HG03460 (cell line): Measurements from ENCODE around the gene COL4A6.

Experiments used
- ATAC-seq: cut with Tn5 transposase; IDR thresholded peaks from one replicate; pipeline ENCODE4 v1.9.1; 2021; ENCODE audit not compliant: unreplicated experiment

COL4A6 gene

DNA sequence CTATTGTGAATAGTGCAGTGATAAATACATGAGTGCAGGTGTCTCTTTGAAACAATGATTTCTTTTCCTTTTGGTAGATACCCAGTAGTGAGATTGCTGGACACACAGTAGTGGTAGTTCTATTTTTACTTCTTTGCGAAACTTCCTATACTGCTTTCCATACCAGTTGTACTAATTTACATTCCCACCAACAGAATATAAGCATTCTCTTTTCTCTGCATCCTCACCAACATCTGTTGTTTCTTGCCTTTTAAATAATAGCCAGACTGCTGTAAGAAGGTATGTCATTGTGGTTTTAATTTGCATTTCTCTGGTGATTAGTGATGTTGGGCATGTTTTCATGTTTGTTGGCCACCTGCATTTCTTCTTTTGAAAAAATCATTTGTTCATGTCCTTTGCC lies 105.9 kb downstream of the COL4A6 start:
- no peak for ATAC-seq

DNA sequence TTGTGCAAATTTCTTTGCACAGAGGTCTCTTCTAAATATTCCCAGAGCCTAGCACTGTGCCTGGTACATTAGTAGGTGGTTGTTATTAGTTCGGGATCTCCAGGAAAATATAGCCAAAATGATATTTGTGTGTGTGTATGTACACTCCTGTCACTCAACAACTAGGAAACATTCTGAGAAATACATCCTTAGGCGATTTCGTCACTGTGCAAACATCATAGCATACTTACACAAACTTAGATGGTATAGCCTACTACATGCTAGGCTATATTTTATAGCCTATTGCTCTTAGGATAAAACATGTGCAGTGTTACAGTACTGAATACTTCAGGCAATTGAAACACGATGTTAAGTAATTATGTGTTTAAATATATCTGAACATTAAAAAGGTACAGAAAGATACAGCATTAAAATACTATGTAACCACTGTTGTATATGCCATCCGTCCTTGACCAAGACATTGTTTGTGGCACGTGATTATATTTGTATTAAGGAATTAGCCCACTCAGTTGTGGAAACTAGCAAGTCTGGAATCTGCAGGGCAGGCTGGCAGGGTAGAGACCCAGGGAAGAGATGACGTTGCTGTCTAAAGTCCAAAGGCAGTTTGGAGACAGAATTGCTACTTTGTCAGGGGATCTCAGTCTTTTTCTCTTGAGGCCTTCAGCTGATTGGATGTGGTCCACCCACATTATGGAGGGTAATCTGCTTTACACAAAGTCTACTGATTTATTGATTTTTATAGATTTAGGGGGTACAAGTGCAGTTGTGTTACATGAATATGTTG lies 106.9 kb downstream of the COL4A6 start:
- ATAC-seq = no peak

DNA sequence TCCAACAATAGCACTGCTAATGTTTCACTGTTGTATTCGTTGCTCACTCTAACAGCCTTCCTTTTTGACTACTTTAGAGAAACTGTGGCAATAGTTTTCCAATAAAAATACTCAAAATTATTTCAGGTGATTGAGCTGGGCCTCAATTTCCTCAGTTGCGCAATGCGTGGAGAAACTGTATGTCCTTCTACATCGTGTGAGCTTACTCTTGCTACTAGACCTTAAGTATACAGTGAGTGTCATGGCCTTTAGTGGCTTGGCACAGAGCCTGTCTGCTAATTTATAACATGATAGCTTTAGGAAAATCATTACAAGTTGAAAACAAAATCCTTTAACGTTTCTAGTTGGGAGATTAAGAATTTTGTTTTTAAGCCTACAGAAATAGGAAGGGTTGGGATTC lies 114.5 kb downstream of the COL4A6 start:
- no peak for ATAC-seq

DNA sequence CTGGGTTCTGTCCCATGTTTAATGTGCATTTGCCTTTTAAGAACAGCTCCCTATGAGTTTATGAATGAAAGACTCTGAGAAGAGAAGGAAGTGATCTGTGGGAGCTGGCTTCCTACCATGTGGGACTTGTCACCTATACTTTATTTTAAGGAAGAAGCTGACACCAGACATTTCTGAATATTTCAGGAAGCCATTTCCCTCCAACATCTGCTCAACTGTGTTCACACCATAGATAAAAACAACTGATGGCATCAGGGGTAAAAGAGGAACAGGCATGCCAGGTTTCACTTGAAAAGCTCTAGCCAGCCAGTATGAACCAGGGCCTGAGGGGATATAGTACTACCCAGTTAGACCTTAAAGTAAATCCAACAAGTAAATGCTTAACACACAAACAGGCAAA lies 116.0 kb downstream of the COL4A6 start:
- no peak for ATAC-seq

DNA sequence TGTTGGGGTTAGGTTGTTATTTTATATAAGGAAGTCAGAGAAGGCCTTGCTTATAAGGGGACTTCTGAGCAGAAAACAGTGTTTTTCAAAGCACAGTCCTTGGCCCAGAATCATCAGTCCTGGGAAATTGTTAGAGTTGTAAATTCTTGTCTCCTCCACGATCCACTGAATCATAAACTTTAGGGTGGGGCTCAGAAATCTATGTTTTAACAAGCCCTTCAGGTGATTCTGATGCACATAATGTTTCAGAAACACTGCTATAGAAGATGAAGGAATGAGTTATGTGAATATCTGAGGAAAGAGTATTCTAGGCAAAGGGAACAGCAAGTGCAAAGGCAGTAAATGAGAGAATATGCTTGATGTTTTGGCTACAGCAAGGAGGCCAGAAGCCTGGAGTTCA lies 121.8 kb downstream of the COL4A6 start:
- no peak for ATAC-seq

DNA sequence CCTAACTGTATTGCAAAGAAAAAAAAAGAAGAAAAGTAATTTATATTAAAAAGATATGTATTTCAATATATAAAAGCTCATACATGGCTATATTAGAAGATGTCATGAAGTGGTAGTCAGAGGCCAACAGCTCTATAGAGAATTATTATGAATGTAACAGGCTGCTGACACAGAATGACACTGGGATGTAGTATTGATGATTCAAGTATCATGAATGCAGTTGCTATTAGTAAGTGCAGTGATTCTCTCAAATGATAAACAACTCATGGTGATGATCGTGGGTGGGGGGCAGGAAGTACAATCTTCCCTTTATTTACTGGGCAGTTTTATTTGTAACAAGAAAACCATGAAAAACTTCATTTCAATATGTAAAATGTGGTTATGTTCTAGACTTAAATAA lies 124.6 kb downstream of the COL4A6 start:
- ATAC-seq = no peak

DNA sequence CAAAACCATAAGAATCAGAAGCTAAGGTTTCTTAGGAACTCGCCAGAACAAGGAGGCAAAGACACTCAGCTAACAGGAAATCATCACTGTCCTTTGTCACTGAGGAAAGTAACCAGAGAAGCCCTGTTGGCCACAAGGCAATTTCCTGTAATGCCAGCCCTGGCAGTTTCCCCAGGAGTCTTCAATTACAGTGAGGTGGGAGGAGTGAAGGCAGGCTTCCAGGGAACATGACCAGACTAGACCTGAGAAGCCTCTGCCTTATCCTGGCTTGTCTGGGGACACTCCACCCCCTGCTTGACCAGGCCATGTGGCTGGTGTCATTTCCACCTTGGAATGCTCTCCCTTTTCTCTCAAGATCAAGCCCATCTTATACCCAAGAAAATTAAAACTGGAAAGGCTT lies 125.3 kb downstream of the COL4A6 start:
- no peak for ATAC-seq

DNA sequence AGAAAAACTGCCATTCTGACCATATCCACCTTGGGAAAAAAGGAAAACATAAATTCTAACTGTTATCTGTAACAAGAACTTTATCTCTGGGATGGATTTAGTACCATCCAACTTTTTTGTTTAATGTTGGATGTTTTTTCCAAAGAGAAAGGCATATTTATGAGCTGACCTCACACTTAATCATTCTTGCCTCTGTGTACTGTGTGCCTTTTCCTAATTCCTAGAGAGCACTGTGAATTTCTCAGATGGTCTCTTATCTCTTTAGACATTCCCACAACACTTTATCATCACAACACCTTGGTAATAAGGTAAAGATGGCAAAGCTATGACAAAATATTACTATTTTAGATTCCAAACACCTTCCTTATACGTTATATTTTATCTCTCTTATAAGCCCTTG lies 126.2 kb downstream of the COL4A6 start:
- ATAC-seq = no peak

DNA sequence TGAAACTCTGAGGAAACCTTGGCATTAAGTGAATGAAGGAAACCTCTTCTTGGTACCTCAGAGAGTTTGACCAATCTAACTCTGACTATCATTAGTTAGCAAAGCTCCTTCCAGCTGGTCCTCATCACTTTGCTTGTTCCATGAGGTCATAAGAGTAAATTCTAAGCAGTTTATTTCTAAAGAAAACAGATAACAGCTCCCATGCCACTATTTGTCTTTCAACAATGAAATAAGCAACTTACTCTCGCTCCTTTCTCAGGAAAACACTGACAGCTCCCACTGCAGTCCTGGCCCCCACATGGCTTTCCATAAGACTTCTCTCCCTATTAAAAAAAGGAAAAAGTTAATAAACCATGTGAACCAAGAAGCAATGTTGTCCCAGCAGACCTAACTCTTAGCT lies 127.7 kb downstream of the COL4A6 start:
- no peak for ATAC-seq

DNA sequence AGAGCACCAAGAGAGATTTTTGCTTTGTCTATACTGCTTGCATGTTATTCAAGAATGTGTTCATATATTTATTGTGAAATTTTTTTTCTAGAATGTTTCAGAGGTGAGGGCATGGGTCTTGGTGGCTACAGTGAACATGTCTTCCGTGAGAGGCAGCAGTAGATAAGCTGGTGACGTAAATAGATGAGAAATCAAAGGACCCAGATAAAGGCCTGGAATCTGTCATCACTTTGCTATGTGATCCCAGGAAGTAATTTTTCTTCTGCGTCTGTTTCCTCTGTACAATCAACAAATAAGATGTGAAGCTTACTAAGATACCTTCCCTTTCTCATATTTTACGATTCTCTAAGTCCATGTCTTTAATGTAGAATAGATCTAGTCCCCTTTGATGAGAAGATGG lies 129.1 kb downstream of the COL4A6 start:
- ATAC-seq = no peak

DNA sequence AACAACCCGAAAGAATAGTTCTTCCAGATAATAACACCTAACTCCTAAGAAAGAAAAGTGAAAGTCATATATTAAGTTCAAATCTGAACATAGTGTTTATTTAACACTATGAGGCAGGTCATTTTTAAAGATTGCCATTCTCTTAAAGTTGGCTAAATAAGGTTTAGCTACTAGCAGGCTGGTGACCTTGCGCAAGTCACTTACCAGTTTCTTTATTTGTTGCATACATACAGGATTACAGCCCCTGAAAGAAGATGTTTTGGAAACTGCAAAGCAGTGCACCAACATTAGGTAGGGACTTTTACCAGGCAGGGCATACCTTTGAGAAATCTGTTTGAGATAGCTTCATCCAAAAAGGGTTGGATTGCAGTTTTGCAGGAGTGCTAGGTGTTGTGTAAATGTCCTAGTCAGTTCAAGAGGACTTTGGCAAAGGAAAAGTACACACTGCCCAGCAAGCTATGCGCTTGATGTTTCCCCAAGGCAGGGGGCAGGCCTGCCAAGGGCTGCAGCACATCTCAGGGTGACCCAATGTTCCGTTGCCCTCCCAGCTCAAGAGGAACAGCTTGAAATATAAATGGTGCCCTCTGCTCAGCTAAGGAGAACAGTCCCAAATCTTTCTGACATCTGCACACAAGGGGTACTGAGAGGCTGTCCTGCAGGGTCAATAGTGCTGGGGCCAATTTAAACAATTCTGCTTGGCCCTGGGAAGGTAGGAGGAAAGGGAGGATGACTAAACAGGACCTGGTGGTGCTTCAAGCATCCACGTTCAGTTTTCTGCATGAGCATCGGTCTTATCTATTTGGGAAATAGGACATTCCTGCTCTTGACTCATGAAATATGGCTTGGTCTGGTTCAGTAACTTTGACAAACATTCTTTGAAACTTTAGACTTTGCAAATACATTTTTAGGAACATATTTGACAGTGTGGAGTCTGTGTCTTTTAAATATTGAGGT lies 130.8 kb downstream of the COL4A6 start:
- no peak for ATAC-seq

DNA sequence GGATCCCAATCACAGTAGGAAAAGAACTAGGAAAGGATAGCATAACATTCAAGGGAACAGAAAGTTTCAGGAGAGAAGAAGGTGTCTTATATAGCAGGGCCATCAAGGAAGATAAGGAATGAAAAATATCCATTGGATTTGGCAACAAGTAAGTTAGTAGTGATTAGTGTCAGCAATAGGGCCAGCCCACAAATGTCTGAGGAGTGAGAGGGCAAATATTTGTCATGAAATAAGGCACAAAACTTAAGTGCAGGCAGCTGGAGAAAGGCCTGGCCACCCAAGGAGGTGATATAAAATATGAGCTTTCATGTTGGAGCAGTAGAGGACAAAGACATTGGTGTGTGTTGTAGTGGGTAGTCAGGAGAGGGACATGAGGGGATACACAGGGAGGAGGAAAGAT lies 132.1 kb downstream of the COL4A6 start:
- no peak for ATAC-seq

DNA sequence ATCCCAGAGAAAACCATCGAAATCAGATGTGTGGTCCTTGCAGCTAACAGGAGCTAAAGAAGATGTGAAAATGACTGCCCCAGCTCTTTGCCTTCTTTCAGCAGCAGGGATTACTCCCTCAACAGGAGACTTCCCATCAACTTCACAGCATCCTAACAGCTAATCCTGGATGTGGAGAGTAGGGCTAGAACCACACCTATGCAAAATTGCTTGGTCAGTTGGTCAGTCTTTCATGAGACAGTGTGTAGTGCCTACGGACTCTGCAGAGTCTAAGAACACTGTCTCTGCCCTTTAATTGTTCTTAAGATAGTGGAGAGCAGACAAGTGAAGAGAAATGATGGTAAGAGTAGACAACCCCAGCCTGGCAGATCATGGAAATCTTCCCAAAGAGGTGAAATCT lies 133.5 kb downstream of the COL4A6 start:
- no peak for ATAC-seq

DNA sequence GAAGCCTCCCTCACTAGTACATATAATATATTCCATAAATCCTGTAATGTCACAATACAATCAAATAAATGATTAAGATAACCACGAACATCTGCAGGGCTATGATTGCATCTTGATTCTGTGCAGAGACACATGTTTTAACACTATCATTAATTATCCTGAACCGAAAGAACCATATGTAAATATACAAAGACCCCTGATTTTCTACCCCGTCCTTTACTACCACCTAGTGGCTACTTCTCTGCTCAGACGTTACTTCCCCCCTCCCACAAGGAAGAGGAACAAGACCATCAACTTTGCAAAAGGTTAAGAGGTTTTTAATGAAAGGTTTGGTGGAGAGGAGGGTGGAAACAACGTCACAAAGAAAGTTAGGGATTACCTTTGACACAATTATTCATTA lies 134.0 kb downstream of the COL4A6 start:
- no peak for ATAC-seq

DNA sequence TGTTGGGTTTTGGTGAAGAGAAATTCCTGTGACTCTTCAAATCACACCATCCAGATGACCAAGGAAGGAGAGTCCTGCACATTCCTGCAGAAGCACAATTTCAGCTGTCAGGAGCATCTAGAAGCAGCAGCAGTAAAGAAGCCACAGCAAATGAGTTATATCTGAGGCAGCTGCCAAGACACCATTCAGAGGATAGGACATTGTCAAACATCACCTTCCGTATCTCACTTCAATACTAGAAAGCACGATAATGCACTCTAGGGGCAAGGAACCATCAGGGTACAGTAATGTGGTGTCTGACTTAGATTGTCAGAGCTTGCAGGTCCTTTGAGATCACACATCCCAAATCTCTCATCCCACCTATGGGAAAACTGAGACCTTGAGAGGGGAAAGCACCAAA lies 134.5 kb downstream of the COL4A6 start:
- no peak for ATAC-seq

DNA sequence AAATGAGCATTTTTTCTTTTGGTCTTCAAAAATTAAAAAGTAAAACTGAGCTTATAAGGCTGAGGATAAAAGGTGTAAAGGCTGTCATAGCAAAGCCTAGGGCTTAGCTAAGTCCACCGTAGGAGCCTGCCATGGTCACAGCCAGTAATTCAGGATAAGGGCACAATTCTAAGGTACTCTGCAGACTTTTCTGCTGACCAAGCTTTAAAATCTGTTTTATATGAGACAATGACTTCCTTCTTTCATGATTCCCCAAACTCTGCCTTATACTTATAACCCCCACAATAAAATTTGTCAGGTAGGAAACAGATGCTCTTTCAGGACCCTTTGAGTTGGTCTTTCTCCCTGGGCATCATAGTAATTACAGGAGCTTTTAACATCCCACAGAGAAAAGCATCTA lies 138.5 kb downstream of the COL4A6 start:
- no peak for ATAC-seq

DNA sequence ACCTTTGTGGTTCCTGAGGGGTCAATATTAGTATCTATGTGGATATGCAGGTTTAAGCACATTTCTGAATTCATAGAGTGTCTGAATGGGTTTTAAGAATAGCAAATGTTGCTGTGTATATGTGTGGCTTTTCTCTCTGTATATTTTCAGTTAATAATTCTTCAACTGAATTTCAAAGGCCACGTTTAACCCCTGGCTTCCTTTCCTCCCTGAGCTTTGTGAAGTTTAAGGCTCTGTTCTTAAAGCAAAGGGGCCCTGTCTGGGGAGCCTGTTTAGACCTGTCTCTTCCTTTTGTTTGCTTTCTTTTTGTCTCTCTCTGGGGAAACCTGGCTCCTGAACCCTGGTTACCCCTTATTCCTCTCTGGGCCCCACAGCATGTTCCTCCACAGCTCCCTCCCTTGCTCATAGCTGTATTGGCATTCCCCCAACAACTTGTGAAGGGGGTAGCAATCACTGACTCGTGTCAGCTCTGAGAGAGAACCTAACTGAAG lies 139.1 kb downstream of the COL4A6 start:
- ATAC-seq = peak; percentile 73

DNA sequence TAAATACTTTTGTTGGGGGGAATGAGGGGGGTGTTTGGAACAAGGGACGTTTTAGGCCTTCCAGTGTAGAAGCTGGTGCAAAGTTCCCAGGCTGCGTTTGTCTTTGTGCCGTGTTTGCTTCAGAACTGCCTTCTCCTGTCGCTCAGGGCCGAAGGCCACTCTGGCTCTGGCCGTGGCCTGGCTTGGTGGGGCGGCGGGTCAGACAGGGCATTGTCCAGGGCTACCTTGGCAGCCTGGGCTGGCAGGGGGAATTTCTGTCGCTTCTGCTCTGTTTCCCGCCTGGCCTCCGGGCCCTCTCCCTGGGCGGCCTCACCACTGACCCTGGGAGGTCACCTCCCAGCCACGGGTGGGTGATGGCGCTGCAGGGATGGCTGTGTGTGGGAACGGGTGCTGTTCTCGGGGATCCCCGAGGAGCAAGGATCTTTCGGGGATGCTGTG lies 140.0 kb downstream of the COL4A6 start:
- no peak for ATAC-seq

DNA sequence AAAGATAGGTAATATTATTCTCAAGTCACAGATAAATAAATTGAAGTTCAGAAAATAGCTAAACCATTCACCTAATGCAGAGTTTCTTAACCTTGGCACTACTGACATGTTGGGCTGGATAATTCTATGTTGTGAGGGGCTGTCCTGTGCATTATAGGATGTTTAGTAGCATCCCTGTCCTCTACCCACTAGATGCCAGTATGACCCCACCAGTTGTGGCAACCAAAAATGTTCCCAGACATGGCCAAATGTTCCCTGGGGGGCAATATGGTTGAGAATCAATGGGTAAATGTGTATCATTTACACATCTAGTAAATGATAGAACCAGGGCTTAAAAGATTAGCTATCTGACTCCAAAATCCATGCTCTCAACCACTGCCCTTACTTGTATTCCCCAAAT lies 140.9 kb downstream of the COL4A6 start:
- ATAC-seq = no peak

DNA sequence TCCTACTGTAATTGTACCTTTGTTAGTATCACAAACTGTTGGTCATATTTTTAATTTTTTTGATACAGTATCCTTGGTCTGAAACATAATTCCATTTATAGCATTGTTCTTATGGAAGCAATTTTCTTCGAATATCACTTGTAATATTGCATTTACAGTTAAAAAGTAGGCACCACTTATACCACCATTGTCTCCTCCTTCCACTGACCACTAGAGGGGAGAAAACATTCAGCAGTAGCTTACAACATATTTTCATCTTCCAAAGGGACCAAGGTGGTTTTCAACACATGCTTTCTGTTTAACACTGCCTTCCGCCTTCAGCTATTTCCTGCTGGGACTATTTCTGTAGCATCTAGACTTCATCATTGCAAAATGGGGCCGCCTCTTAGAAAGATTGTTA lies 146.2 kb downstream of the COL4A6 start:
- no peak for ATAC-seq

DNA sequence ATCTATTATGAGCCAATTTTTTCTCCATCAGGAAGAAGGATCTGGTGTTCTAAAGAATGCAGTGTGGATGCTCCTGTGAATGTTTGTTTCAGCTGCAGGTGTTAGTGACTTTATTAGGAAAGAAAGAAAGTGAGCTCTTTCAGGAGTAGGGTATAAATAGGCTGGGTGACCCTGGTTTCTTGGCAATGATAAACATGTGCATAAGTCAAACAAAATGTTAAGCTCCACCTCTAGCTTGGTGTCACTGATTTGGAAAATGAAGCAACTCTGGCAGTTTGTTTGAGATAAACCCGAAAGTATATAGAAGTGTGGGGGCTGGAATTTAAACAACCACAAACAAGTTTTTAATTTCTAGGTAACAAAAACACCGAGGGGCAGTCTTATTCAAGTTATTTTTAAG lies 152.3 kb downstream of the COL4A6 start:
- ATAC-seq = no peak

DNA sequence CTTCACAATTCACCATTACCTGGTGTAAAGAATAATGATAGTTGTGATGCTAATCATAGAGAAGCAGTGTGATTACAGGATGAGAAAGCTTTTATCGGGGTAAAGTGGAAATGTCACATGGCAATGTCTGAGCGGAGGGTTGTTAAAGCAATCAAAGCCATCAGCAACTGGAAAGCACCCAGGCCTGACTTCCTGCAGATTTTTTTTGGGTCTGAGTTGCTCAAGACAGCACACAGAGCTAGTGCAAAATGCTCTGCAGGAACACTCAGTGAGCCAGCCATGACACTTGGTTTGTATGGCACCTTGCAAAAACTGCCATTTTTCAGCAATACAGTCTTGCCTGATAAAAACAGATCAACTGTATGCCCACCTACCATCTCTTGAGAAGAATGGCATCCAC lies 152.9 kb downstream of the COL4A6 start:
- no peak for ATAC-seq
